ENCODE results near the gene FARP2.
A peak's percentile ranks its signal among the peaks of the same experiment; 100 is the strongest.
"Not testable (repeated sequence)": the region's sequence is repeated elsewhere in the genome, so short reads cannot be mapped to it uniquely, and the experiment has no call there.

Gene FARP2

GRCh38 chr2:241505086-241505780 lies 149.1 kb downstream of the FARP2 start:
- no peak for DNase-seq (ENCODE audit: low read depth)

- DNase-seq (ENCODE audit: low read depth) = no peak
These were observed 149.7 kb downstream of the FARP2 start for GRCh38 chr2:241505781-241506201.

- DNase-seq (ENCODE audit: low read depth) = not testable (repeated sequence)
These were observed 150.2 kb downstream of the FARP2 start for GRCh38 chr2:241506317-241506716.

GRCh38 chr2:241506793-241507429 lies 150.8 kb downstream of the FARP2 start:
- no peak for DNase-seq (ENCODE audit: low read depth)

DNA sequence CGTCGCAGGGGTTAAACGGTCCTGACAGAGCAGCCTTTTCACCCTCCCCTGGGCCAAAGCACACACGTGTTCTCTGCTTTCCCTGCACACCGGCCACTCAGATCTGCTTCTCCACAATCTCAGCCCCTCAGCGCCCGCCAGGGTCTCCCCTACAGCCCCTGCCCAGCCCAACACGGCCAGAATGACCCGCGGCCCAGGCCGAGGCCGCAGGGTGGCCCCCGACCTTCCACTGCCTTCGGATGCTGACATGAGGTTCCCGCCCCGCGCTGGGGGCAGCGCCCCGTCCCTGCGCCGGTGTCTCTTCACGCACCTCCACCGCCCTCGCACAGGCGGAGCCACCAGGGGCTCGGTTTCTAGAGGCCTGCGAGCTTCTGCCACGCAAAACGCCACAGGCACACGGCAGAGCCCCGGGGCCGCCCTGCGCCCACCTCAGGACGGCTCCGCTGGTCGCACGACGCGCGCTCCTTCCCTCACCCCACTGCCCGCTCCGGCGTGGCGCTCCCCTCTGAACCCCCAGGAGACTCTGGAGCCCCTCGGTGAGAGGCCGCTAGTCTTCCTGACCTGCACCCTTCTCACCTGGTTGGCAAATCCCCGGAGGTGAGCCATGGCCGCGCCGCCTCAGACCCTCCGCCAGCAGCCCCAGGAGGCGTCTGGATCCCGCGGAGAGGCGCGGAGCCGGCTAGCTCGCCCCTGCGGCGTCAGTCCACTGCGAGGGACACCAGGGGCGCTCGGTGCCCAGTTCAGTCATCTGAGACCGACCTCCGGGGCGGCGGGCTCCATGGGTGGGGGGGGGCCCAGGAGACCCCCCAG lies 151.6 kb downstream of the FARP2 start:
- DNase-seq (ENCODE audit: low read depth) = no peak

GRCh38 chr2:241508240-241509154 lies 152.4 kb downstream of the FARP2 start, which contains the start of gene STK25:
Gene STK25 (minus strand): TSS chr2:241508584. CDS start chr2:241508035, 549 bp downstream.
- peak; percentile 98 for DNase-seq (ENCODE audit: low read depth)

DNA sequence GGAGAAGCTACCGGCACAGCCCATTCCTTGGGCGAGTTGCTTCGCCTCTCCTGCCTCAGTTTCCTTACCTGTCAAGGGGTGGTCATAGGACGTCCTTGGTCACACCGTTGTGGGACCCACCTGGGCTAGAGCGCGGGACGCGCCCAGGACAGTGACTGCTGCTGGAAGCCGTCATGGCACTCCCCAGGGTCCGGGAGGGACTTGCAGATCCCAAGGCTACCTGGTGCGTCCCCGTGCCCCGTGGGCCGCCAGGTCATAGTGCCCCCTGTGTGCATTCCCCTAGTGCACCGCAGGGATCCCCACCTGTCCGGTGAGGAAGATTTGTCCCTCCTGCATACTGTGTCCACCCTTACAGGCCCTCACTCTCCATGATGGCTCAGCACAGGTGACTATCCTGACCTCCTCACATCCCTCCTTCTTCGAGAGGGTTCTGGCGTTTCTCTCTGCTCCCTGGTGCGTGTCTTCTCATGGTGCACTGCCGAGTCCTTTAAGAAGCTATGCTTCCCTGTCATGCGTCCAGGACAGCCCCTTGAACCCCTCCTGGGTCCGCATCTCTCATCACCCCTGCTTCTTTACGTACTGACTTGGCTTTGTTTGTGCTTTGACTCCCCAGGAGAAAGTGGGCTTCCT lies 153.2 kb downstream of the FARP2 start:
- DNase-seq (ENCODE audit: low read depth) = no peak

DNA sequence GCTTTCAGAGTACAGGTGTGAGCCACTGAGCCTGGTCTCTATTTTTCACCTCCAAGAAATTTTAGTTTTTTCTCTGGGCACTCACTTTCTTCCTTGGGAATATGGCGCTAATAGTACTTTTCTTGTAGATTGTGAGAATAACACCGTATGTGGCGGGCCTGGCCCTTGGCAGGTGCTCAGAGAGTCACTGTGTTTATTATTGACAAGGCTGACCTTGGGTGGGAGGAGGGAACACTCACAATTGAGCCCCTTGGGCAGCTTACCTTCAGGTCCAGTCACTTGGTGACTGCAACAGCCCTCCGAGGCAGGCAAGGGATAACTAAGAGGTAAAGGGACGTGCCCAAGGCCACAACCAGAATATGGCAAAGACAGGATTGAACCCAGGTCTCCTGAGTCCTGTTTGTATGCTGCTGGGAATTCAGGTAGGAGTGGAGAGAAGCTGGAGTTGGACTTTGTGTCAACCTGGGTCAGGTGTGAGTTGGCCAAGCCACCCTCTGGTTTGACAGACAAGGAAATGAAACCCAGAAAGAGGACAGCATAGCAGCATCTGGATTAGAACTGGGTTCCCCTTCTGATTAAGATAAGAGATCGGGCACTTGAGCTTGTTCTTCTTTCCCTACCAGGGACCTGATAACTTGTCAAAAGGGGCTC lies 155.1 kb downstream of the FARP2 start:
- DNase-seq (ENCODE audit: low read depth) = no peak

DNA sequence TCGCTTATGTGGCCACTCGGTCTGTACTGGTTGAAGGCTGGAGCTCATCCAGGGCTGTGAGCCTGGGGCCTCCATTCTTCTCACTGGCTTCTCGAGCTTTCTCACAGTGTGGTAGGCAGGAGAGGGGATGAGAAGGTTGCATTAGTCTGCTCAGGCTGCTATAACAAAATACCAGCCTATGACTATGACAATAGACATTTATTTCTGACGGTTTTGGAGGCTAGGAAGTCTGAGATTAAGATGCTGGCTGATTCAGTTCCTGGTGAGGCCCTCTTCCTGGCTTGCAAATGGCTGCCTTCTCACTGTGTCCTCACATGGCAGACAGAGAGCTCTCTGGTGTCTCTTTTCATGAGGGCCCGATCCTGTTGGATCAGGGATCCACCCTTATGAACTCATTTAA lies 158.5 kb downstream of the FARP2 start:
- DNase-seq (ENCODE audit: low read depth) = no peak

DNA sequence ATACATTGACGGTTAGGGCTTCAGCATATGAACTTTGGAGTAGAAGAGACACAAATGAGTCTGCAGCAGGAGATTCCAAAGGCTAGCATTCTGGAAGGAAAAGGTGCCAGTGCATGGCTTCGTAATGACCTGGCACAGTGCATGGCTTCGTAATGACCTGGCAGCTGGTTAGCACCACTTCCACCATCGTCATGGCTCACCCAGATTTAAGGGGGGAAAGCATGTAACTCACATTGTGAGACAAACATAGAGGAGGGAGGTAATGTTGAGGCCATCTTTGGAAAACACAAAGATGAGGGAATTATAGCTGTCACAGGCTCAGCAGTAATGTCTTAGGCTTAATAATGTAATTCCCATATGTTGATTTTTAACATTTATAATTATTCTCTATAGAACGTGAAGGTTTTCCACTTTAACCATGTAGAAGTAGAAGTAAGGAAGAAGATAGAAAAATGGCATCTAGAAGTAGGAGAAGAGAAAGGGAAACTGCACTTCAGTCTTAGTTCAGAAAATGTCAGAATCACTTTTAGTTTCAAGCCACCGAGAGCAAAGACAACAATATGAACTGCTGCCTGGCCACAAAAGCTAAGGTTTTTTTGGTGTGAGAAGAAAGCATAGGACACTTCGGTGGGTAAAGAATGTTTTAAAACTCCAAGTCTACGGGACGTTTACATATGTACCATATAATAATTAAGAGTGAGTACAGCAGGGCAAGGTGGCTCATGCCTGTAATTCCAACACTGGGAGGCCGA lies 159.1 kb downstream of the FARP2 start:
- DNase-seq (ENCODE audit: low read depth) = no peak

GRCh38 chr2:241516520-241516965 lies 160.5 kb downstream of the FARP2 start:
- no peak for DNase-seq (ENCODE audit: low read depth)

GRCh38 chr2:241517297-241517696 lies 161.2 kb downstream of the FARP2 start:
- no peak for DNase-seq (ENCODE audit: low read depth)

GRCh38 chr2:241519669-241520068 lies 163.6 kb downstream of the FARP2 start:
- no peak for DNase-seq (ENCODE audit: low read depth)

- no peak for DNase-seq (ENCODE audit: low read depth)
These were observed 166.4 kb downstream of the FARP2 start for GRCh38 chr2:241522477-241522876.

DNA sequence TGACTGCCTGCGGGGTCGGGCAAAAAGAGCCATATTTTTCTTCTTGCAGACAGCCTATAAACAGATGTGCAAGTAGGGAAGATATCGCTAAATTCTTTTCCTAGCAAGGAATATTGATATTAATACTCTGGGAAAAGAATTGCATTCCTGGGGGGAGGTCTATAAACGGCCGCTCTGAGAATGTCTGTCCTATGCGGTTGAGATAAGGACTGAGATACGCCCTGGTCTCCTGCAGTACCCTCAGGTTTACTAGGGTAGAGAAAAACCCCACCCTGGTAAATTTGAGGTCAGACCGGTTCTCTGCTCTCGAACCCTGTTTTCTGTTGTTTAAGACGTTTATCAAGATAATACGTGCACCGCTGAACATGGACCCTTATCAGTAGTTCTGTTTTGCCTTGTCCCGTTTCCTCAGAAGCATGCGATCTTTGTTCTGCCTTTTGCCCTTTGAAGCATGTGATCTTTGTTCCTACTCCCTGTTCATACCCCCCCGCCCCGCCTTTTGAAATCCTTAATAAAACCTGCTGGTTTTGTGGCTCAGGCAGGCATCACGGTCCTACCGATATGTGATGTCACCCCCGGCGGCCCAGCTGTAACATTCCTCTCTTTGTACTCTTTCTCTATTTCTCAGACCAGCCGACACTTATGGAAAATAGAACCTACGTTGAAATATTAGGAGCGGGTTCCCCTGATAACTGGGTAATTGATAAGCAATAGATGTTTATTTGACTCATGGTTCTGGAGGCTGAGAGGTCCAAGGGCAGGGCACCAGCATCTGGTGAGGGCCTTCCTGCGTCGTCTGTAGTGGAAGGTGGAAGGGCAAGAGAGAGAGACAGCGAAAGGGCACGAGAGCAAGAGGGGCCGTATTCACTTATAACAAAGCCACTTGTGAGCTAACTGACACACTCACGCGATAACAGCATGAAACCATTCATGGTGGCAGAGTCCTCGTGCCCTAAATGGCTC lies 170.0 kb downstream of the FARP2 start:
- DNase-seq (ENCODE audit: low read depth) = not testable (repeated sequence)

DNA sequence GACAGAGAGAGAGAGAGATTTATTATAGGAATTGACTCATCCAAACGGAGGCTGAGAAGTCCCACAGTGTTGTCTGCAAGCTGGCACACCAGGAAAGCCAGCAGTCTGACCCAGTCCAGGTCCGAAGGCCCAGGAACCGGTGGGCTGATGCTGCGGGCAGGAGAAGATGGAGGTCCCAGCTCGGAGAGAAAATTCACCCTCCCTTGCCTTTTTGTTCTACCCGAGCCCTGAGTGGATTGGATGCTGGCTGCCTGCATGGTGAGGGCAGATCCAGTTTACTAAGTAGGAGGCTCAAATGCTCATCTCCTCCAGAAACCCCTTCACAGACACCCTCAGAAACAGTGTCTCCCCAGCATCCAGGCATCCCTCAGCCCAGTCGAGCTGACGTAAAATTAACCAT lies 174.5 kb downstream of the FARP2 start:
- no peak for DNase-seq (ENCODE audit: low read depth)

DNA sequence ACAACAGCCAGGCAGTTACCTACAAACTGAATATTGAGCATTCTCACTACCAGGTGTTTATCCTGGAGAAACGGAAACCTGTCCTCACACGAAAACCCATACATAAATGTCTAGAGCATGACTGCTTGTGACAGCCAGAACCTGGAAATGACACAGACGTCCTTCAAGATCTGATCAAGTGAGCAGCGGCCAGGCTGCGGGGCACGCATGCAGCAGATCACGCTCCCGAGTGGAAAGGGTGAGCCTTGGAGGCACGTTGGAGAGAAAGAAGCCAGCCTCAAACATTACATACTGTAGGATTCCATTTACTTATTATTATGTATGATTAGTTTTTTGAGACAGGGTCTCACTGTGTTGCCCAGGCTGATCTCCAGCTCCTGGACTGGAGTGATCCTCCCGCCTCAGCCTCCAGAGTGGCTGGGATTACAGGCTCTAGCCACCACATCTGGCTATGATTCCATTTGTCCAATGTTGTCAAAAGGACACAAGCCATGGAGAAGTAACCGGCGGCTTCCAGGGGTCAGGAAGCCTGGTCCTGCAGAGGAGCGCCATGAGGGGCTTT lies 175.2 kb downstream of the FARP2 start:
- DNase-seq (ENCODE audit: low read depth) = no peak

GRCh38 chr2:241532168-241532567 lies 176.1 kb downstream of the FARP2 start:
- DNase-seq (ENCODE audit: low read depth) = no peak

All from fibroblast of gingiva (primary cell).